OCI-LY1 (cell line): ENCODE measurements around the gene PIEZO1.

Experiments
- H2AFZ ChIP-seq: fragments of 200-600 bp; sonication (generic), shearing (Covaris generic); 2 replicates; pipeline ENCODE4 v1.6.0; 2014; ENCODE audit warnings: antibody characterized with exemption, mild to moderate bottlenecking, low read length
- H3F3A ChIP-seq: fragments of 200-600 bp; sonication (generic), shearing (Covaris generic); 2 replicates; pipeline ENCODE4 v1.6.0; 2014; ENCODE audit warnings: mild to moderate bottlenecking, antibody characterized with exemption, low read length, moderate library complexity; ENCODE audit not compliant: insufficient read depth
- H3K27ac ChIP-seq: fragments of 200-600 bp; sonication (generic); 2 replicates; pipeline ENCODE4 v1.5.1; 2014; ENCODE audit warnings: low read length, mixed run types, mild to moderate bottlenecking, low read depth; ENCODE audit not compliant: poor library complexity, severe bottlenecking
- H3K27me3 ChIP-seq: fragments of 200-600 bp; sonication (generic); 2 replicates; pipeline ENCODE4 v1.6.0; 2014; ENCODE audit warnings: antibody characterized with exemption, mild to moderate bottlenecking, low read length, moderate library complexity; ENCODE audit not compliant: insufficient read depth
- H3K36me3 ChIP-seq: fragments of 200-600 bp; sonication (generic); 2 replicates; pipeline ENCODE4 v1.6.1; 2014; ENCODE audit warnings: mild to moderate bottlenecking, antibody characterized with exemption, low read length, moderate library complexity, mixed read lengths; ENCODE audit not compliant: insufficient read depth
- H3K4me1 ChIP-seq: fragments of 200-600 bp; sonication (generic); 2 replicates; pipeline ENCODE4 v1.5.1; 2014; ENCODE audit warnings: mild to moderate bottlenecking, low read length, moderate library complexity; ENCODE audit not compliant: insufficient read depth, severe bottlenecking
- H3K4me2 ChIP-seq: fragments of 200-600 bp; sonication (generic), shearing (Covaris generic); 2 replicates; pipeline ENCODE4 v1.6.1; 2014; ENCODE audit warnings: low read length
- H3K4me3 ChIP-seq: fragments of 200-600 bp; sonication (generic); 2 replicates; pipeline ENCODE4 v1.5.1; 2014; ENCODE audit warnings: low read length, low read depth, mild to moderate bottlenecking, mixed read lengths; ENCODE audit not compliant: poor library complexity, severe bottlenecking
- H3K79me2 ChIP-seq: fragments of 200-600 bp; shearing (Covaris generic); 2 replicates; pipeline ENCODE4 v1.6.1; 2016; ENCODE audit warnings: mixed run types, low read length, mixed read lengths; ENCODE audit not compliant: insufficient read depth
- H3K9ac ChIP-seq: fragments of 200-600 bp; sonication (generic), shearing (Covaris generic); 2 replicates; pipeline ENCODE4 v1.6.1; 2014; ENCODE audit warnings: mild to moderate bottlenecking, low read length, mixed read lengths
- H3K9me2 ChIP-seq: fragments of 200-600 bp; sonication (generic), shearing (Covaris generic); 2 replicates; pipeline ENCODE4 v1.6.1; 2014; ENCODE audit warnings: low read depth, mild to moderate bottlenecking, low read length, mixed read lengths
- H3K9me3 ChIP-seq: fragments of 200-600 bp; shearing (Covaris generic); 2 replicates; pipeline ENCODE4 v1.6.1; 2014; ENCODE audit warnings: low read length, mixed read lengths
- H4K20me1 ChIP-seq: fragments of 200-600 bp; sonication (generic), shearing (Covaris generic); 2 replicates; pipeline ENCODE4 v1.6.0; 2016; ENCODE audit warnings: mild to moderate bottlenecking, low read length; ENCODE audit not compliant: insufficient read depth
- CTCF ChIP-seq: fragments of 200-600 bp; sonication (generic), shearing (Covaris generic); IDR thresholded peaks from 2 replicates; pipeline ENCODE4 v1.5.1; 2017; ENCODE audit warnings: mild to moderate bottlenecking, antibody characterized with exemption, low read length, moderate library complexity, mixed read lengths
- EZH2 ChIP-seq: fragments of 200-600 bp; sonication (generic), shearing (Covaris generic); IDR thresholded peaks from 2 replicates; pipeline ENCODE4 v1.8.0; 2017; ENCODE audit warnings: borderline replicate concordance, mixed run types, mild to moderate bottlenecking, antibody characterized with exemption, low read length, moderate library complexity, mixed read lengths

Gene PIEZO1

GRCh38 chr16:88783391-88784073 lies 1.5 kb downstream of the PIEZO1 start:
- peaks cover 12% of the 10 kb centered on the region for H3F3A ChIP-seq
- H3K9ac ChIP-seq = no peak overlapping the region
- H3K27ac ChIP-seq = no peak overlapping the region
- peak overlapping the region; percentile 65 for H3K4me2 ChIP-seq
- no peak for TF ChIP-seq CTCF
- TF ChIP-seq EZH2 = no peak
- no peaks in the 10 kb centered on the region for H3K36me3 ChIP-seq
- no peak overlapping the region for H2AFZ ChIP-seq
- H3K9me3 ChIP-seq = no peaks in the 10 kb centered on the region
- no peaks in the 10 kb centered on the region for H3K9me2 ChIP-seq
- H3K4me1 ChIP-seq = peaks cover 28% of the 10 kb centered on the region
- no peaks in the 10 kb centered on the region for H3K79me2 ChIP-seq
- no peaks in the 10 kb centered on the region for H4K20me1 ChIP-seq
- peak overlapping the region; percentile 63 for H3K4me3 ChIP-seq
- H3K27me3 ChIP-seq = peaks cover 10% of the 10 kb centered on the region

GRCh38 chr16:88782454-88783390 lies 2.3 kb downstream of the PIEZO1 start:
- no peaks in the 10 kb centered on the region for H4K20me1 ChIP-seq
- peaks cover 28% of the 10 kb centered on the region for H3K4me1 ChIP-seq
- no peak overlapping the region for H3K4me3 ChIP-seq

More at GRCh38 chr16:88782454-88783390, 2.3 kb downstream of the PIEZO1 start:
- H3K9ac ChIP-seq = no peak overlapping the region
- peaks cover 12% of the 10 kb centered on the region for H3F3A ChIP-seq
- H3K27ac ChIP-seq = no peak overlapping the region
- no peaks in the 10 kb centered on the region for H3K9me3 ChIP-seq
- H3K27me3 ChIP-seq = peaks cover 11% of the 10 kb centered on the region
- TF ChIP-seq CTCF (no peak), EZH2 (no peak)
- H3K4me2 ChIP-seq = 0 out of 2 replicates have a peak overlapping the region, but pooled peaks have one; percentile 65
- no peak overlapping the region for H2AFZ ChIP-seq
- H3K9me2 ChIP-seq = no peaks in the 10 kb centered on the region
- H3K36me3 ChIP-seq = no peaks in the 10 kb centered on the region
- no peaks in the 10 kb centered on the region for H3K79me2 ChIP-seq
